PC-3 (cell line): ENCODE measurements around the gene RPL36. TPM values are rescaled to one million over a fixed set of nuclear protein-coding genes. Genes with fewer than 3 reads are reported as not detected.
"Not testable (repeated sequence)": the region's sequence is repeated elsewhere in the genome, so short reads cannot be mapped to it uniquely, and the experiment has no call there.

Experiments used
- ATAC-seq: fragments of 200-7000 bp; cut with Tn5 transposase; 2 replicates; pipeline ENCODE4 v1.9.1; 2020; ENCODE audit warnings: mild to moderate bottlenecking, moderate library complexity
- BruUV-seq: library from RNA; stranded (reverse); fragments of 400-500 nt; replicated peaks from 2 replicates; lab custom pipeline; 2021; lab: Mats Ljungman, UMichigan
- CTCF ChIA-PET: fragments of 300-600 bp; sonication (Branson Sonifier 250); formaldehyde crosslinking; loops from one replicate; lab custom pipeline; 2022; ENCODE audit warnings: antibody characterized with exemption; lab: Charles Lee
- POLR2A ChIA-PET: fragments of 300-600 bp; sonication (Branson Sonifier 250); formaldehyde crosslinking; loops from one replicate; lab custom pipeline; 2022; ENCODE audit warnings: antibody characterized with exemption; ENCODE audit not compliant: unreplicated experiment; lab: Charles Lee
- DNase-seq: peaks from one replicate; pipeline ENCODE4 v3.0.0-alpha.2; 2015
- H2AFZ ChIP-seq: fragments of 300-600 bp; sonication (generic); 2 replicates; pipeline ENCODE4 v1.6.0; 2016; ENCODE audit warnings: antibody characterized with exemption, low read length
- H3F3A ChIP-seq: fragments of 300-600 bp; sonication (generic); one replicate; pipeline ENCODE4 v1.6.0; 2017; ENCODE audit warnings: antibody characterized with exemption, low read length, control low read depth, mild to moderate bottlenecking; ENCODE audit not compliant: unreplicated experiment
- H3K27ac ChIP-seq: fragments of 300-600 bp; sonication (generic); 2 replicates; pipeline ENCODE4 v1.5.1; 2016; ENCODE audit warnings: mild to moderate bottlenecking, low read length
- H3K27me3 ChIP-seq: fragments of 300-600 bp; sonication (generic); 2 replicates; pipeline ENCODE4 v1.6.1; 2016; ENCODE audit warnings: low read length, mixed read lengths
- H3K36me3 ChIP-seq: fragments of 300-600 bp; sonication (generic); 2 replicates; pipeline ENCODE4 v1.6.1; 2016; ENCODE audit warnings: low read depth, mixed run types, low read length, mixed read lengths
- H3K4me1 ChIP-seq: fragments of 300-600 bp; sonication (generic); 2 replicates; pipeline ENCODE4 v1.5.1; 2016; ENCODE audit warnings: low read length; ENCODE audit not compliant: insufficient read depth
- H3K4me2 ChIP-seq: fragments of 300-600 bp; sonication (generic); 2 replicates; pipeline ENCODE4 v1.6.0; 2016; ENCODE audit warnings: low read length
- H3K4me3 ChIP-seq: fragments of 300-600 bp; sonication (generic); 2 replicates; pipeline ENCODE4 v1.5.1; 2016; ENCODE audit warnings: mild to moderate bottlenecking, low read length, mixed read lengths
- H3K79me2 ChIP-seq: fragments of 300-600 bp; sonication (generic); 2 replicates; pipeline ENCODE4 v1.6.1; 2017; ENCODE audit warnings: low read length, mixed read lengths
- H3K9ac ChIP-seq: fragments of 300-600 bp; sonication (generic); 2 replicates; pipeline ENCODE4 v1.6.0; 2016; ENCODE audit warnings: mild to moderate bottlenecking, low read length
- H3K9me2 ChIP-seq: fragments of 300-600 bp; sonication (generic); replicated peaks from 2 replicates; pipeline ENCODE4 v1.6.1; 2016; ENCODE audit warnings: mixed run types, low read length, mixed read lengths
- H3K9me3 ChIP-seq: fragments of 300-600 bp; sonication (generic); 2 replicates; pipeline ENCODE4 v1.6.1; 2016; ENCODE audit warnings: low read length, mixed read lengths
- H4K20me1 ChIP-seq: fragments of 300-600 bp; sonication (generic); 2 replicates; pipeline ENCODE4 v1.6.1; 2016; ENCODE audit warnings: low read length, mixed read lengths
- CTCF ChIP-seq: fragments of 300-600 bp; sonication (generic); conservative IDR thresholded peaks from 2 replicates; pipeline ENCODE4 v1.5.1; 2017; ENCODE audit warnings: antibody characterized with exemption, low read depth, mild to moderate bottlenecking, low read length
- EZH2 ChIP-seq: fragments of 300-600 bp; sonication (generic); IDR thresholded peaks from one replicate; pipeline ENCODE4 v1.6.1; 2017; ENCODE audit warnings: antibody characterized with exemption, mild to moderate bottlenecking, low read length; ENCODE audit not compliant: unreplicated experiment
- EZH2phosphoT487 ChIP-seq: fragments of 300-600 bp; sonication (generic); IDR thresholded peaks from 2 replicates; pipeline ENCODE4 v1.6.1; 2018; ENCODE audit warnings: mild to moderate bottlenecking, antibody characterized with exemption, low read length, borderline replicate concordance
- intact Hi-C: fragments of 100-400 bp; cut with micrococcal nuclease; formaldehyde crosslinking; loops from 2 replicates; pipeline ENCODE4 v1.9.0; 2023
- total RNA-seq: library from RNA; depleted of rRNA; stranded (reverse); fragments of >200 nt; gene quantifications from 2 replicates; pipeline ENCODE4 v1.2.3, GENCODE V29; 2014

Gene RPL36
- total RNA-seq, 1 experiment from 2014 or later: 2,470 TPM

DNA sequence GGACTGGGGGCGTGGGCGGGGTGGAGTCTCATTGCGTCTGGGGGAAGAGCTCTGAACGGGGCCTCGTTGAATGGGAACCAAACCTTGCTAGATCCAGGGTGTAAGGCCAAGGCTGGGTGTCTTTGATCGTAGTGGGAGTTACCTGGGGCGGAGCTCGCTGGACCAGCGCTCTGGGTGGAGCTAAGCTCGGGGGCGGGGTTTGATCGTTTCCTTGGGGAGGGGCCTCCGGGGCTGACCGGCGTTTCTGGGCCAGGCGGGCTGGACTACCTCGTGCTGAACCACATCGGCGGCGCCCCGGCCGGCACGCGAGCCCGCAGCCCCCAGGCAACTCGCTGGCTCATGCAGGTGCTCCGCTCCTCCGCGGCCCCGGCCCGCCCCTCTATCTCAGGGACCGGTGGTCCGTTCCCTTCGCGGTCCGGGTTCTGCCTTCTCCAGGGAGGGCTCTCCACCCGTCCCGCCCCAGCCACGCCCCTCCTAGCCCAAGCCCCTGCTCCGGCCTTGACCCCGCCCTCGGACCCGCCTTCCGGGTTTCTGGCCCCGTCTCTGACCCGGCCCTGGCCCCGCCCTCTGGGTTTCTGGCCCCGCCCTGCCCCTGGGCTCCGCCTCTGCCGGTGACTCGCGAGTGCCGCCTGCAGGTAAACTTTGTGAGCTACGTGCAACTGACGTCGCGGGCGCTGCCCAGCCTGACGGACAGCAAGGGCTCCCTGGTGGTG, 3.3 kb upstream of the RPL36 start:
- CTCF ChIA-PET: interaction anchor here (0.5 to 1.5 kb wide), 7 partner anchors 16 to 944 kb away, joined by 3 to 8 read pairs (median 5); partner anchors contain the start of genes CATSPERD, LONP1 and SAFB2
- no peaks in the 10 kb centered on the region for H3K9me2 ChIP-seq
- no peaks in the 10 kb centered on the region for H3K27me3 ChIP-seq
- DNase-seq (peak; percentile 98), ATAC-seq (peak; percentile 61)
- peaks cover 14% of the 10 kb centered on the region for H4K20me1 ChIP-seq
- peak overlapping the region; percentile 91 for H3K4me2 ChIP-seq
- peak overlapping the region; percentile 60 for H3K9ac ChIP-seq
- peak overlapping the region; percentile 71 for H3K4me3 ChIP-seq
- no TSS peak for BruUV-seq
- H3K79me2 ChIP-seq: peaks cover 18% of the 10 kb centered on the region
- no peak for TF ChIP-seq EZH2
- peak; percentile 90 for TF ChIP-seq CTCF
- POLR2A ChIA-PET: interaction anchor here (0.5 to 1.1 kb wide), 6 partner anchors 12 to 218 kb away, joined by 3 to 14 read pairs (median 6); partner anchors contain the start of genes LONP1, SAFB, SAFB2 and VMAC
- H3K36me3 ChIP-seq: peaks cover 11% of the 10 kb centered on the region
- peak overlapping the region; percentile 92 for H2AFZ ChIP-seq
- intact Hi-C loops: loop anchor here (10.0 kb wide), 2 partner anchors 108 to 1848 kb away; partner anchors contain the start of genes DUS3L and PNPLA6
- no peak overlapping the region for H3K27ac ChIP-seq
- peaks cover 2% of the 10 kb centered on the region for H3K4me1 ChIP-seq
- H3F3A ChIP-seq: peaks cover under 1% of the 10 kb centered on the region
- H3K9me3 ChIP-seq: no peaks in the 10 kb centered on the region

- ChIA-PET CTCF (interaction anchor here (0.6 to 1.5 kb wide), 4 partner anchors 15 to 140 kb away, joined by 3 to 8 read pairs (median 5); partner anchors contain the start of genes CATSPERD, LONP1 and SAFB2), POLR2A (interaction anchor here (0.7 to 1.1 kb wide), 2 partner anchors 13 to 65 kb away, joined by 3 to 14 read pairs; partner anchors contain the start of genes SAFB and SAFB2)
- Histone ChIP-seq H3K4me2 (peak overlapping the region; percentile 91), H3K9ac (no peak overlapping the region), H3K9me3 (no peaks in the 10 kb centered on the region), H3K27ac (no peak overlapping the region), H3K36me3 (peaks cover 19% of the 10 kb centered on the region), H4K20me1 (peaks cover 21% of the 10 kb centered on the region), H3K4me3 (peak overlapping the region; percentile 71; the same call in 1 of the 2 replicates), H3K79me2 (peaks cover 25% of the 10 kb centered on the region), H3K9me2 (no peaks in the 10 kb centered on the region), H3F3A (peaks cover 8% of the 10 kb centered on the region), H2AFZ (peak overlapping the region; percentile 92), H3K27me3 (no peaks in the 10 kb centered on the region), H3K4me1 (peaks cover 7% of the 10 kb centered on the region)
- no peak for DNase-seq
- no peak for ATAC-seq
- TF ChIP-seq EZH2phosphoT487 (no peak), EZH2 (no peak)
- no TSS peak for BruUV-seq
- intact Hi-C loops: loop anchor here (10.0 kb wide), 2 partner anchors 107 to 1847 kb away; partner anchors contain the start of genes DUS3L and PNPLA6
Measured at GRCh38 chr19:5687360-5688198, 2.5 kb upstream of the RPL36 start.

DNA sequence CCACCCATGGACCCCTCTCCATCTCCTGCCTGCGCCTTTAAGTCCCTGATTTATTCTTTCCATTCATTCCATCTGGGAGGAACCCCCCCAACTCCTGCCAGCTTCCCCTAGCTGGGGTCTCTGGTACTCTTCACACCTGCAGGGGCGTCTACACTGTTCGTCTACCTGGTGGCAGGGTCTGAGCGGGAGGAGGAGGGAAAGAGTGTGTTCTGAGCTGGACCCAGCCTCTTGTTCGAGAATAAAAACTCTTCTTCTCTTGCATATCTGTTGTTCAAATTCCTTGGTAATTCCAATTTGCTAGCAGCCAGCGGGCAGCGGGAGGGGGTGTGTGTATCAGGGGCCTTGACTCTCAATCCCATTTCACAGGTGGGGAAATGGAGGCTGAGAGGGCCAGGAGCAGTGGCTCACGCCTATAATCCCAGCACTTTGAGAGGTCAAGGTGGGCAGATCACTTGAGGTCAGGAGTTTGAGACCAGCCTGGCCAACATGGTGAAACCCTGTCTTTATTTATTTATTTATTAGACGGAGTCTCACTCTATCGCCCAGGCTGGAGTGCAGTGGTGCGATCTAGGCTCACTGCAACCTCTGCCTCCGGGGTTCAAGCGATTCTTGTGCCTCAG, 1.7 kb upstream of the RPL36 start:
- Histone ChIP-seq H3F3A (peaks cover 14% of the 10 kb centered on the region), H3K36me3 (peaks cover 27% of the 10 kb centered on the region), H4K20me1 (peaks cover 29% of the 10 kb centered on the region), H3K79me2 (peaks cover 33% of the 10 kb centered on the region)
- H2AFZ ChIP-seq, DNase-seq, H3K9me3 ChIP-seq, H3K27ac ChIP-seq, POLR2A ChIA-PET, BruUV-seq, H3K9me2 ChIP-seq, H3K4me2 ChIP-seq, H3K4me1 ChIP-seq, H3K4me3 ChIP-seq, ATAC-seq, H3K27me3 ChIP-seq, H3K9ac ChIP-seq: not testable (repeated sequence)
- intact Hi-C loops: loop anchor here (10.0 kb wide), 2 partner anchors 106 to 1846 kb away; partner anchors contain the start of genes DUS3L and PNPLA6
- CTCF ChIA-PET: interaction anchor here (0.5 kb wide), 1 partner anchor 50 kb away, joined by 7 read pairs; no protein-coding TSS in a partner anchor
